ENCODE data around the gene BDH1.
"Not testable (repeated sequence)": the region's sequence is repeated elsewhere in the genome, so short reads cannot be mapped to it uniquely, and the experiment has no call there.

GRCh38 chr3:197601566-197601840 lies 45.7 kb upstream of the BDH1 start:
- not testable (repeated sequence) for TF ChIP-seq CTCF, POLR2A, POLR2AphosphoS5 (IDR thresholded peaks at IDR 0.05)

Measured in upper lobe of left lung (tissue), 4 donors.